H1 (cell line): Measurements from ENCODE around the gene CD247. TPM values are rescaled to one million over a fixed set of nuclear protein-coding genes. Genes with fewer than 3 reads are reported as not detected.

Experiments used
- CTCF ChIA-PET: fragments of 300-600 bp; sonication (Branson Sonifier 250); formaldehyde crosslinking; loops from one replicate; lab custom pipeline; 2021; ENCODE audit not compliant: partially characterized antibody; lab: Charles Lee
- POLR2A ChIA-PET: fragments of 300-600 bp; sonication (Branson Sonifier 250); formaldehyde crosslinking; loops from one replicate; lab custom pipeline; 2021; ENCODE audit warnings: inconsistent platforms; ENCODE audit not compliant: partially characterized antibody; lab: Charles Lee
- DNase-seq, 2 experiments: peaks; one replicate each; pipeline versions ENCODE4 v3.0.0 to v3.0.0-alpha.2; 2010 to 2022; ENCODE audit warnings: low spot score in 2 of 2, low read depth in 1 of 2, mixed read lengths in 1 of 2
- FAIRE-seq: peaks from 2 replicates; lab custom pipeline; 2011; peaks lifted over from hg19 to GRCh38; lab: Jason Lieb, UNC
- H2AFZ ChIP-seq: 2 replicates; pipeline ENCODE4 v1.8.1; 2012; ENCODE audit warnings: low read length, inconsistent platforms
- H2AK5ac ChIP-seq: 2 replicates; pipeline ENCODE4 v1.6.1; 2013; ENCODE audit warnings: low read depth, low read length
- H2BK120ac ChIP-seq: replicated peaks from 2 replicates; pipeline ENCODE3; 2013; ENCODE audit warnings: low read depth, low read length, inconsistent platforms
- H2BK12ac ChIP-seq: 2 replicates; pipeline ENCODE4 v1.6.1; 2013; ENCODE audit warnings: low read depth, low read length
- H2BK15ac ChIP-seq: 2 replicates; pipeline ENCODE4 v1.6.1; 2013; ENCODE audit warnings: low read length
- H2BK20ac ChIP-seq: 2 replicates; pipeline ENCODE4 v1.6.1; 2013; ENCODE audit warnings: low read length
- H2BK5ac ChIP-seq: 2 replicates; pipeline ENCODE4 v1.6.1; 2013; ENCODE audit warnings: low read depth, low read length
- H3K14ac ChIP-seq: 2 replicates; pipeline ENCODE4 v1.6.1; 2013; ENCODE audit warnings: inconsistent platforms; ENCODE audit not compliant: insufficient read length
- H3K18ac ChIP-seq: 2 replicates; pipeline ENCODE4 v1.6.1; 2013; ENCODE audit warnings: low read length; ENCODE audit errors: extremely low read depth
- H3K23ac ChIP-seq: 2 replicates; pipeline ENCODE4 v1.6.1; 2013; ENCODE audit warnings: inconsistent platforms; ENCODE audit not compliant: insufficient read length
- H3K23me2 ChIP-seq: 2 replicates; pipeline ENCODE4 v1.6.1; 2013; ENCODE audit warnings: low read depth, low read length
- H3K27ac ChIP-seq: 2 replicates; pipeline ENCODE4 v1.6.1; 2011; ENCODE audit warnings: low read depth, low read length, inconsistent platforms
- H3K27me3 ChIP-seq, 4 experiments: replicated peaks in 1 of 4; 1 replicate in 1 of 4; 2 replicates in 3 of 4; pipeline versions ENCODE4 v1.6.1 to v1.8.1; 2011 to 2013; ENCODE audit warnings: low read length in 3 of 4, mild to moderate bottlenecking in 3 of 4, inconsistent platforms in 2 of 4, mixed read lengths in 2 of 4, moderate library complexity in 1 of 4; ENCODE audit not compliant: control insufficient read depth in 3 of 4, insufficient read depth in 3 of 4; ENCODE audit errors: extremely low read depth in 1 of 4
- H3K36me3 ChIP-seq, 4 experiments: 2 replicates each; pipeline versions ENCODE4 v1.6.1 to v1.8.1; 2011 to 2013; ENCODE audit warnings: mild to moderate bottlenecking in 4 of 4, low read length in 3 of 4, moderate library complexity in 2 of 4, control low read depth in 1 of 4, inconsistent platforms in 1 of 4; ENCODE audit not compliant: insufficient read depth in 4 of 4, control insufficient read depth in 2 of 4
- H3K4ac ChIP-seq: replicated peaks from 2 replicates; pipeline ENCODE3; 2013; ENCODE audit warnings: low read length, low read depth, mixed read lengths, inconsistent platforms; ENCODE audit not compliant: insufficient read length
- H3K4me1 ChIP-seq, 4 experiments: replicated peaks in 1 of 4; 1 replicate in 1 of 4; 2 replicates in 3 of 4; pipeline versions ENCODE4 v1.6.1 to v1.8.1; 2011 to 2013; ENCODE audit warnings: low read length in 3 of 4, inconsistent platforms in 2 of 4, mixed read lengths in 1 of 4; ENCODE audit not compliant: insufficient read depth in 4 of 4, control insufficient read depth in 3 of 4
- H3K4me2 ChIP-seq, 2 experiments: 2 replicates each; pipeline versions ENCODE4 v1.6.1 to v1.8.1; 2011 to 2013; ENCODE audit warnings: low read depth in 2 of 2, low read length in 2 of 2, control low read depth in 1 of 2, inconsistent platforms in 1 of 2, mild to moderate bottlenecking in 1 of 2; ENCODE audit not compliant: insufficient read depth in 1 of 2
- H3K4me3 ChIP-seq, 4 experiments: fragments of 200-600, 300-600 bp in 1 of 4; sonication (generic), shearing (Covaris generic), sonication (Bioruptor Twin) in 1 of 4; 2 replicates each; pipeline versions ENCODE4 v1.5.1 to v1.8.1; 2011 to 2016; ENCODE audit warnings: low read length in 4 of 4, low read depth in 3 of 4, control low read depth in 2 of 4, inconsistent platforms in 2 of 4, mild to moderate bottlenecking in 2 of 4, mixed read lengths in 1 of 4, moderate library complexity in 1 of 4; ENCODE audit not compliant: insufficient read depth in 2 of 4; ENCODE audit errors: extremely low read depth in 1 of 4
- H3K56ac ChIP-seq: replicated peaks from 2 replicates; pipeline ENCODE3; 2013; ENCODE audit warnings: low read depth, mild to moderate bottlenecking, mixed read lengths, low read length, inconsistent platforms; ENCODE audit not compliant: insufficient read length
- H3K79me1 ChIP-seq: 2 replicates; pipeline ENCODE4 v1.6.1; 2013; ENCODE audit warnings: low read depth, low read length, control low read depth
- H3K79me2 ChIP-seq, 2 experiments: 2 replicates each; pipeline versions ENCODE4 v1.6.1 to v1.8.1; 2012 to 2013; ENCODE audit warnings: low read length in 2 of 2, mild to moderate bottlenecking in 2 of 2, inconsistent platforms in 1 of 2; ENCODE audit not compliant: insufficient read depth in 2 of 2, control insufficient read depth in 1 of 2
- H3K9ac ChIP-seq, 4 experiments: replicated peaks in 1 of 4; 1 replicate in 1 of 4; 2 replicates in 3 of 4; pipeline versions ENCODE4 v1.6.1 to v1.8.1; 2011 to 2013; ENCODE audit warnings: low read depth in 3 of 4, low read length in 3 of 4, control low read depth in 2 of 4, mild to moderate bottlenecking in 2 of 4, moderate library complexity in 2 of 4, inconsistent platforms in 1 of 4; ENCODE audit errors: extremely low read depth in 1 of 4
- H3K9me3 ChIP-seq, 2 experiments: 2 replicates each; pipeline versions ENCODE4 v1.6.1 to v1.8.1; 2012 to 2013; ENCODE audit warnings: mild to moderate bottlenecking in 2 of 2, moderate library complexity in 2 of 2, control low read depth in 1 of 2, inconsistent platforms in 1 of 2, low read depth in 1 of 2, low read length in 1 of 2, mixed read lengths in 1 of 2; ENCODE audit not compliant: insufficient read depth in 2 of 2
- H4K20me1 ChIP-seq, 2 experiments: replicated peaks in 1 of 2; 2 replicates each; pipeline versions ENCODE3 to v1.8.1; 2011 to 2013; ENCODE audit warnings: inconsistent platforms in 2 of 2, low read length in 2 of 2, mild to moderate bottlenecking in 1 of 2; ENCODE audit not compliant: insufficient read depth in 2 of 2, control insufficient read depth in 1 of 2
- H4K5ac ChIP-seq: 2 replicates; pipeline ENCODE4 v1.6.1; 2013; ENCODE audit warnings: low read length, low read depth, mixed read lengths, inconsistent platforms; ENCODE audit not compliant: insufficient read length
- H4K8ac ChIP-seq: 2 replicates; pipeline ENCODE4 v1.8.0; 2013; ENCODE audit warnings: mild to moderate bottlenecking, moderate library complexity, low read length, inconsistent platforms; ENCODE audit not compliant: insufficient read depth; ENCODE audit errors: extremely low read depth
- H4K91ac ChIP-seq: replicated peaks from 2 replicates; pipeline ENCODE3; 2013; ENCODE audit warnings: low read length, mixed read lengths, inconsistent platforms; ENCODE audit not compliant: insufficient read length
- ATF2 ChIP-seq: IDR thresholded peaks from 2 replicates; pipeline ENCODE4 v1.6.1; 2012; ENCODE audit warnings: low read length, inconsistent platforms
- ATF3 ChIP-seq: IDR thresholded peaks from 2 replicates; pipeline ENCODE4 v1.6.1; 2011; ENCODE audit warnings: low read depth, mild to moderate bottlenecking, low read length; ENCODE audit not compliant: insufficient read depth
- BACH1 ChIP-seq: IDR thresholded peaks from 2 replicates; pipeline ENCODE4 v1.6.1; 2012; ENCODE audit warnings: low read length, improper control_type of control experiment
- BRCA1 ChIP-seq: IDR thresholded peaks from 2 replicates; pipeline ENCODE4 v1.6.1; 2012; ENCODE audit warnings: low read depth, low read length, improper control_type of control experiment
- CHD2 ChIP-seq: IDR thresholded peaks from 2 replicates; pipeline ENCODE4 v1.6.1; 2012; ENCODE audit warnings: low read length, improper control_type of control experiment
- EGR1 ChIP-seq: IDR thresholded peaks from 2 replicates; pipeline ENCODE4 v1.6.1; 2011; ENCODE audit warnings: low read depth, low read length, borderline replicate concordance
- HDAC6 ChIP-seq: IDR thresholded peaks from one replicate; pipeline ENCODE4 v1.7.1; 2012; ENCODE audit warnings: low read depth, mild to moderate bottlenecking, inconsistent platforms, low read length, moderate library complexity
- NANOG ChIP-seq: IDR thresholded peaks from 2 replicates; pipeline ENCODE4 v1.6.1; 2011; ENCODE audit warnings: low read length, low read depth, mild to moderate bottlenecking, inconsistent platforms; ENCODE audit not compliant: insufficient read depth, poor library complexity, severe bottlenecking
- POLR2AphosphoS5 ChIP-seq: IDR thresholded peaks from 2 replicates; pipeline ENCODE4 v1.6.1; 2011; ENCODE audit warnings: low read depth, low read length
- RXRA ChIP-seq: IDR thresholded peaks from 2 replicates; pipeline ENCODE4 v1.6.1; 2011; ENCODE audit warnings: low read depth, mild to moderate bottlenecking, low read length, moderate library complexity; ENCODE audit not compliant: insufficient read depth
- SAP30 ChIP-seq: fragments of 300-600 bp; sonication (generic); IDR thresholded peaks from 2 replicates; pipeline ENCODE4 v1.7.1; 2012; ENCODE audit warnings: low read length, moderate library complexity, mild to moderate bottlenecking, inconsistent platforms; ENCODE audit not compliant: insufficient read depth, insufficient replicate concordance
- TBP ChIP-seq: IDR thresholded peaks from 2 replicates; pipeline ENCODE4 v1.6.1; 2011; ENCODE audit warnings: low read depth, low read length, improper control_type of control experiment
- WGBS, 2 experiments: shearing (Covaris generic) in 1 of 2; methylation state at CpG; one replicate each; pipeline versions ENCODE4 v1.1.6 to v1.1.7; 2013 to 2015; ENCODE audit warnings: low lambda C conversion rate in 2 of 2, mixed read lengths in 2 of 2, inconsistent platforms in 1 of 2, low coverage in 1 of 2, missing lambda C conversion rate in 1 of 2; ENCODE audit not compliant: insufficient replicate concordance in 2 of 2, insufficient coverage in 1 of 2, insufficient read length in 1 of 2; ENCODE audit errors: extremely low coverage in 1 of 2, missing lambda C conversion rate in 1 of 2; 5-methylcytosine and 5-hydroxymethylcytosine counted together
- polyA plus RNA-seq, 7 experiments: library from polyadenylated mRNA; depleted of rRNA in 3 of 7; stranded (reverse) in 5 of 7; unstranded in 2 of 7; fragments of >200 nt in 5 of 7; fragments of 200-250 nt in 2 of 7; gene quantifications; 1 replicate in 5 of 7; 2 replicates in 1 of 7; 4 replicates in 1 of 7; pipeline versions ENCODE4 v1.2.1 to v1.2.3, GENCODE V29; 2011 to 2013; ENCODE audit warnings: missing spikeins in 2 of 7, mixed read lengths in 2 of 7
- total RNA-seq: library from RNA; stranded (reverse); fragmentation: NEBNext Ultra II Directional; extraction: Animal tissue kit (Norgen Biotek cat#: 25700); gene quantifications from 2 replicates; pipeline ENCODE4 v1.2.1, GENCODE V29; 2021

CD247 gene
- total and polyA plus RNA-seq, 2 of the 8 experiments (the other 6 are each of a cell fraction or from before 2014, with no cell fraction given), result 2.0 to 2.2 TPM

- Histone ChIP-seq H3K14ac (no peak overlapping the region), H2BK5ac (no peak overlapping the region), H3K9ac (no peak overlapping the region), H2BK15ac (no peak overlapping the region), H3K4me3 (no peak overlapping the region), H4K5ac (no peak overlapping the region), H2BK12ac (no peak overlapping the region), H3K27ac (no peak overlapping the region), H3K4me1 (no peaks in the 10 kb centered on the region), H3K56ac (no peak overlapping the region), H3K27me3 (0 out of 7 replicates have a peak, but pooled peaks cover 0 to 3% (median 0%) of the 10 kb centered on the region in 4 experiments), H2BK120ac (no peak overlapping the region), H4K91ac (no peak overlapping the region), H3K9me3 (no peaks in the 10 kb centered on the region), H3K18ac (no peak overlapping the region), H3K4ac (no peak overlapping the region), H2AK5ac (no peak overlapping the region), H3K23me2 (no peaks in the 10 kb centered on the region), H3K36me3 (no peaks in the 10 kb centered on the region), H4K8ac (no peak overlapping the region), H3K4me2 (no peak overlapping the region), H2AFZ (no peak overlapping the region; the same call in 1 of the 2 replicates), H4K20me1 (no peaks in the 10 kb centered on the region), H3K79me1 (no peaks in the 10 kb centered on the region), H3K79me2 (no peaks in the 10 kb centered on the region), H3K23ac (no peak overlapping the region), H2BK20ac (no peak overlapping the region)
- no peak for FAIRE-seq
- ChIA-PET CTCF (interaction anchor here (0.6 to 2.1 kb wide), 9 partner anchors 9 to 123 kb away, joined by 3 to 6 read pairs (median 4); no protein-coding TSS in a partner anchor), POLR2A (interaction anchor here (1.0 kb wide), 1 partner anchor 29 kb away, joined by 3 read pairs; the partner anchor contains the start of gene CREG1)
- 82% methylated on average over 9 of the region's 9 CpGs; no CpG with 5 or more reads in 1 of the 2 experiments for WGBS, 2 experiments
- no peak for DNase-seq
- no peak for TF ChIP-seq BACH1
- no peak for TF ChIP-seq TBP
- TF ChIP-seq EGR1, result no peak
- no peak for TF ChIP-seq ATF2
- TF ChIP-seq BRCA1, result no peak
- no peak for TF ChIP-seq POLR2AphosphoS5
- no peak for TF ChIP-seq CHD2
- TF ChIP-seq SAP30, result no peak
- no peak for TF ChIP-seq ATF3
- no peak for TF ChIP-seq HDAC6
- TF ChIP-seq RXRA, result no peak
- TF ChIP-seq NANOG, result no peak
Measured at GRCh38 chr1:167524651-167525050, 6.3 kb upstream of the CD247 start.
